HEK293 (cell line): ENCODE data around the gene RAB11FIP3.

Source experiments
- BCL11A ChIP-seq: fragments of 450-650 bp; formaldehyde crosslinking; IDR thresholded peaks from 2 replicates; pipeline ENCODE4 v1.5.1; 2016; ENCODE audit warnings: low read depth, missing biosample characterization, missing genetic modification characterization
- EGR2 ChIP-seq: fragments of 450-650 bp; formaldehyde crosslinking; IDR thresholded peaks from 2 replicates; pipeline ENCODE4 v1.5.1; 2016; ENCODE audit warnings: low read depth, missing biosample characterization, missing genetic modification characterization
- GLIS1 ChIP-seq: fragments of 450-650 bp; formaldehyde crosslinking; IDR thresholded peaks from 2 replicates; pipeline ENCODE4 v1.5.1; 2016; ENCODE audit warnings: missing biosample characterization, missing genetic modification characterization
- SP2 ChIP-seq: fragments of 450-650 bp; formaldehyde crosslinking; IDR thresholded peaks from 2 replicates; pipeline ENCODE4 v1.5.1; 2016; ENCODE audit warnings: missing biosample characterization, missing genetic modification characterization
- ZFHX2 ChIP-seq: fragments of 450-650 bp; formaldehyde crosslinking; conservative IDR thresholded peaks from 2 replicates; pipeline ENCODE4 v1.5.1; 2016; ENCODE audit warnings: missing biosample characterization, missing genetic modification characterization
- ZNF140 ChIP-seq: fragments of 450-650 bp; formaldehyde crosslinking; IDR thresholded peaks from 2 replicates; pipeline ENCODE4 v1.5.1; 2016; ENCODE audit warnings: missing biosample characterization, missing genetic modification characterization
- ZNF18 ChIP-seq: fragments of 450-650 bp; formaldehyde crosslinking; IDR thresholded peaks from 2 replicates; pipeline ENCODE4 v1.5.1; 2016; ENCODE audit warnings: missing biosample characterization, missing genetic modification characterization
- ZNF23 ChIP-seq: fragments of 450-650 bp; formaldehyde crosslinking; IDR thresholded peaks from 2 replicates; pipeline ENCODE4 v1.5.1; 2016; ENCODE audit warnings: missing biosample characterization, missing genetic modification characterization, borderline replicate concordance
- ZNF239 ChIP-seq: fragments of 450-650 bp; formaldehyde crosslinking; IDR thresholded peaks from 2 replicates; pipeline ENCODE4 v1.5.1; 2016; ENCODE audit warnings: missing biosample characterization, missing genetic modification characterization
- ZNF335 ChIP-seq: fragments of 450-650 bp; formaldehyde crosslinking; conservative IDR thresholded peaks from 2 replicates; pipeline ENCODE4 v1.5.1; 2016; ENCODE audit warnings: missing biosample characterization, missing genetic modification characterization
- ZNF530 ChIP-seq: fragments of 450-650 bp; formaldehyde crosslinking; IDR thresholded peaks from 2 replicates; pipeline ENCODE4 v1.5.1; 2016; ENCODE audit warnings: low read depth, missing biosample characterization, missing genetic modification characterization
- ZNF571 ChIP-seq: fragments of 450-650 bp; formaldehyde crosslinking; IDR thresholded peaks from 2 replicates; pipeline ENCODE4 v1.5.0; 2017; ENCODE audit warnings: missing biosample characterization, missing genetic modification characterization
- ZSCAN23 ChIP-seq: fragments of 450-650 bp; formaldehyde crosslinking; IDR thresholded peaks from 2 replicates; pipeline ENCODE4 v1.5.1; 2016; ENCODE audit warnings: missing biosample characterization, missing genetic modification characterization
- TF ChIP-seq, protein P1 (sequence below): fragments of 450-650 bp; formaldehyde crosslinking; IDR thresholded peaks from 2 replicates; pipeline ENCODE4 v1.5.1; 2017; ENCODE audit warnings: missing biosample characterization, missing genetic modification characterization
- TF ChIP-seq, protein P2 (sequence below): fragments of 450-650 bp; formaldehyde crosslinking; IDR thresholded peaks from 2 replicates; pipeline ENCODE4 v1.5.1; 2017; ENCODE audit warnings: missing biosample characterization, mild to moderate bottlenecking, missing genetic modification characterization, moderate library complexity
- TF ChIP-seq, protein P3 (sequence below): fragments of 450-650 bp; formaldehyde crosslinking; IDR thresholded peaks from 2 replicates; pipeline ENCODE4 v1.5.1; 2016; ENCODE audit warnings: missing biosample characterization, missing genetic modification characterization
- TF ChIP-seq, protein P4 (sequence below): IDR thresholded peaks from 2 replicates; pipeline ENCODE4 v1.6.1; 2011; ENCODE audit warnings: mild to moderate bottlenecking, low read depth, low read length, borderline replicate concordance

The RAB11FIP3 gene

DNA sequence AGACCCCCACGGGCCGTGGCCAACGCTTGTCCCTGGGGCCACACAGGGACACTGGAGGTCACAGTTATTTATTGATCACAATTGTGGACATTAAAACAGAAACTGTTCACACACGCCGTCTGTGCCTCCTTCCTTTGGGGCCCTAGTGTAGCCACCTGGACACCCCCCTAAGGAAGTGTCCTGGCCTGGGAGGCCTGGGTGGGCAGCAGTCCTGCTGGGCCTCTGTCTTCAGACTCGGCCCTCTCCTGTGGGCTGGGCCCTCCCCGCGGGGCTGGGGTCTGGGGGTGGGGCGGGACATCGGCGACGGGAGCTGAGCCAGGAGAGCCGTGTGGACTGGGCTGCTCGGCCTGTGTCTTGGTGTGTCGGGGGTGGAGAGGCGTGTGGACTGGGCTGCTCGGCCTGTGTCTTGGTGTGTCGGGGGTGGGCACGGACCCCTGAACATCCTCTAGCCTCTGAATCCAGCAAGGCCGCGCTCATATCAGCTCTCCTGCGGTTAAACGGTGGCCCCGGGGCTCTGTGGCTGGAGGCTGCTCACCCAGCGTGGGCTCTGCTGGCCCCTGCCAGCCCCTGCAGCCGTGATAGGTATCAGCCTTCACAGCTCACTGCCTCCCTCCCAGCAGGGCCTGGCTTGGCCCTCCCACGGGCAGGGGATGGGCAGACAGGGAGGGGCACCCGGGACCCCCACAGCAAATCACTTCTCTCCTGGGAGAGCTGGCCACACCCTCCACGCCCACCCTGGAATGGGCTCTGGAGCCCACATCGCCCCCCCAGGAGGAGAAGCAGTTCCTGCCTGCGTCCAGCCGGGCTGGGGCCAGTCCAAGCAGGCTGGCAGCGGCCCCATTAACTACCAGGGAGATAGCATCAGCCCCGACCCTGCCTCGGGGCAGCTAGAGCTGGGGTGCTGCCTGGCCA lies 140.2 kb downstream of the RAB11FIP3 start (continued):
- TF ChIP-seq, protein P1, sequence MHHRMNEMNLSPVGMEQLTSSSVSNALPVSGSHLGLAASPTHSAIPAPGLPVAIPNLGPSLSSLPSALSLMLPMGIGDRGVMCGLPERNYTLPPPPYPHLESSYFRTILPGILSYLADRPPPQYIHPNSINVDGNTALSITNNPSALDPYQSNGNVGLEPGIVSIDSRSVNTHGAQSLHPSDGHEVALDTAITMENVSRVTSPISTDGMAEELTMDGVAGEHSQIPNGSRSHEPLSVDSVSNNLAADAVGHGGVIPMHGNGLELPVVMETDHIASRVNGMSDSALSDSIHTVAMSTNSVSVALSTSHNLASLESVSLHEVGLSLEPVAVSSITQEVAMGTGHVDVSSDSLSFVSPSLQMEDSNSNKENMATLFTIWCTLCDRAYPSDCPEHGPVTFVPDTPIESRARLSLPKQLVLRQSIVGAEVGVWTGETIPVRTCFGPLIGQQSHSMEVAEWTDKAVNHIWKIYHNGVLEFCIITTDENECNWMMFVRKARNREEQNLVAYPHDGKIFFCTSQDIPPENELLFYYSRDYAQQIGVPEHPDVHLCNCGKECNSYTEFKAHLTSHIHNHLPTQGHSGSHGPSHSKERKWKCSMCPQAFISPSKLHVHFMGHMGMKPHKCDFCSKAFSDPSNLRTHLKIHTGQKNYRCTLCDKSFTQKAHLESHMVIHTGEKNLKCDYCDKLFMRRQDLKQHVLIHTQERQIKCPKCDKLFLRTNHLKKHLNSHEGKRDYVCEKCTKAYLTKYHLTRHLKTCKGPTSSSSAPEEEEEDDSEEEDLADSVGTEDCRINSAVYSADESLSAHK, result no peak
- TF ChIP-seq ZFHX2 (tag by site-specific recombination) (peak; percentile 85), ZSCAN23 (tag by site-specific recombination) (no peak), GLIS1 (tag by site-specific recombination) (peak; percentile 66), ZNF571 (tag by site-specific recombination) (no peak), ZNF530 (tag by site-specific recombination) (no peak), ZNF23 (tag by site-specific recombination) (no peak), EGR2 (peak; percentile 82), SP2 (tag by site-specific recombination) (0 out of 2 replicates have a peak, but pooled peaks have one; percentile 12), BCL11A (tag by site-specific recombination) (no peak), ZNF18 (no peak), ZNF239 (tag by site-specific recombination) (no peak), ZNF140 (tag by site-specific recombination) (no peak), ZNF335 (tag by site-specific recombination) (no peak)
- TF ChIP-seq, protein P2, sequence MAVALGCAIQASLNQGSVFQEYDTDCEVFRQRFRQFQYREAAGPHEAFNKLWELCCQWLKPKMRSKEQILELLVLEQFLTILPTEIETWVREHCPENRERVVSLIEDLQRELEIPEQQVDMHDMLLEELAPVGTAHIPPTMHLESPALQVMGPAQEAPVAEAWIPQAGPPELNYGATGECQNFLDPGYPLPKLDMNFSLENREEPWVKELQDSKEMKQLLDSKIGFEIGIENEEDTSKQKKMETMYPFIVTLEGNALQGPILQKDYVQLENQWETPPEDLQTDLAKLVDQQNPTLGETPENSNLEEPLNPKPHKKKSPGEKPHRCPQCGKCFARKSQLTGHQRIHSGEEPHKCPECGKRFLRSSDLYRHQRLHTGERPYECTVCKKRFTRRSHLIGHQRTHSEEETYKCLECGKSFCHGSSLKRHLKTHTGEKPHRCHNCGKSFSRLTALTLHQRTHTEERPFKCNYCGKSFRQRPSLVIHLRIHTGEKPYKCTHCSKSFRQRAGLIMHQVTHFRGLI (tag by site-specific recombination), result no peak
- TF ChIP-seq, protein P3, sequence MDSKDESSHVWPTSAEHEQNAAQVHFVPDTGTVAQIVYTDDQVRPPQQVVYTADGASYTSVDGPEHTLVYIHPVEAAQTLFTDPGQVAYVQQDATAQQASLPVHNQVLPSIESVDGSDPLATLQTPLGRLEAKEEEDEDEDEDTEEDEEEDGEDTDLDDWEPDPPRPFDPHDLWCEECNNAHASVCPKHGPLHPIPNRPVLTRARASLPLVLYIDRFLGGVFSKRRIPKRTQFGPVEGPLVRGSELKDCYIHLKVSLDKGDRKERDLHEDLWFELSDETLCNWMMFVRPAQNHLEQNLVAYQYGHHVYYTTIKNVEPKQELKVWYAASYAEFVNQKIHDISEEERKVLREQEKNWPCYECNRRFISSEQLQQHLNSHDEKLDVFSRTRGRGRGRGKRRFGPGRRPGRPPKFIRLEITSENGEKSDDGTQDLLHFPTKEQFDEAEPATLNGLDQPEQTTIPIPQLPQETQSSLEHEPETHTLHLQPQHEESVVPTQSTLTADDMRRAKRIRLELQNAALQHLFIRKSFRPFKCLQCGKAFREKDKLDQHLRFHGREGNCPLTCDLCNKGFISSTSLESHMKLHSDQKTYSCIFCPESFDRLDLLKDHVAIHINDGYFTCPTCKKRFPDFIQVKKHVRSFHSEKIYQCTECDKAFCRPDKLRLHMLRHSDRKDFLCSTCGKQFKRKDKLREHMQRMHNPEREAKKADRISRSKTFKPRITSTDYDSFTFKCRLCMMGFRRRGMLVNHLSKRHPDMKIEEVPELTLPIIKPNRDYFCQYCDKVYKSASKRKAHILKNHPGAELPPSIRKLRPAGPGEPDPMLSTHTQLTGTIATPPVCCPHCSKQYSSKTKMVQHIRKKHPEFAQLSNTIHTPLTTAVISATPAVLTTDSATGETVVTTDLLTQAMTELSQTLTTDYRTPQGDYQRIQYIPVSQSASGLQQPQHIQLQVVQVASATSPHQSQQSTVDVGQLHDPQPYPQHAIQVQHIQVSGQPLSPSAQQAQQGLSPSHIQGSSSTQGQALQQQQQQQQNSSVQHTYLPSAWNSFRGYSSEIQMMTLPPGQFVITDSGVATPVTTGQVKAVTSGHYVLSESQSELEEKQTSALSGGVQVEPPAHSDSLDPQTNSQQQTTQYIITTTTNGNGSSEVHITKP (tag by site-specific recombination), result peak; percentile 16; the same call in 1 of the 2 replicates
- TF ChIP-seq, protein P4, sequence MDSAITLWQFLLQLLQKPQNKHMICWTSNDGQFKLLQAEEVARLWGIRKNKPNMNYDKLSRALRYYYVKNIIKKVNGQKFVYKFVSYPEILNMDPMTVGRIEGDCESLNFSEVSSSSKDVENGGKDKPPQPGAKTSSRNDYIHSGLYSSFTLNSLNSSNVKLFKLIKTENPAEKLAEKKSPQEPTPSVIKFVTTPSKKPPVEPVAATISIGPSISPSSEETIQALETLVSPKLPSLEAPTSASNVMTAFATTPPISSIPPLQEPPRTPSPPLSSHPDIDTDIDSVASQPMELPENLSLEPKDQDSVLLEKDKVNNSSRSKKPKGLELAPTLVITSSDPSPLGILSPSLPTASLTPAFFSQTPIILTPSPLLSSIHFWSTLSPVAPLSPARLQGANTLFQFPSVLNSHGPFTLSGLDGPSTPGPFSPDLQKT, result no peak
